KMS-11 (cell line): Measurements from ENCODE around the gene CNTN5.
"Not testable (repeated sequence)": the region's sequence is repeated elsewhere in the genome, so short reads cannot be mapped to it uniquely, and the experiment has no call there.

Experiments used
- H2AFZ ChIP-seq: fragments of 200-600 bp; sonication (generic); 2 replicates; pipeline ENCODE4 v1.6.1; 2016; ENCODE audit warnings: antibody characterized with exemption, mixed run types, low read depth
- H3K27ac ChIP-seq: fragments of 200-600 bp; sonication (generic); 2 replicates; pipeline ENCODE4 v1.6.1; 2016; ENCODE audit warnings: mild to moderate bottlenecking, mixed run types
- H3K27me3 ChIP-seq: fragments of 200-600 bp; sonication (generic); 2 replicates; pipeline ENCODE4 v1.6.1; 2017; ENCODE audit warnings: mild to moderate bottlenecking, low read depth, mixed run types, moderate library complexity; ENCODE audit not compliant: insufficient read depth
- H3K36me3 ChIP-seq: fragments of 200-600 bp; sonication (generic); 2 replicates; pipeline ENCODE4 v1.6.1; 2017; ENCODE audit warnings: mild to moderate bottlenecking, mixed run types; ENCODE audit not compliant: insufficient read depth
- H3K4me1 ChIP-seq: fragments of 200-600 bp; sonication (generic); 2 replicates; pipeline ENCODE4 v1.6.1; 2016; ENCODE audit warnings: mild to moderate bottlenecking, low read depth, mixed run types; ENCODE audit not compliant: poor library complexity, severe bottlenecking
- H3K4me2 ChIP-seq: fragments of 200-600 bp; sonication (generic); 2 replicates; pipeline ENCODE4 v1.7.0; 2016; ENCODE audit warnings: mild to moderate bottlenecking, mixed run types
- H3K4me3 ChIP-seq: fragments of 200-600 bp; sonication (generic); IDR thresholded peaks from 2 replicates; pipeline ENCODE4 v1.6.1; 2017; ENCODE audit warnings: low read depth, low read length, mixed read lengths; ENCODE audit not compliant: insufficient read depth
- H3K79me2 ChIP-seq: fragments of 200-600 bp; sonication (generic); 2 replicates; pipeline ENCODE4 v1.6.1; 2016; ENCODE audit warnings: low read depth, mixed run types; ENCODE audit not compliant: insufficient read depth
- H3K9ac ChIP-seq: fragments of 200-600 bp; sonication (generic); 2 replicates; pipeline ENCODE4 v1.6.1; 2016; ENCODE audit warnings: mild to moderate bottlenecking, mixed run types
- H4K20me1 ChIP-seq: fragments of 200-600 bp; sonication (generic); 2 replicates; pipeline ENCODE4 v1.6.1; 2016; ENCODE audit warnings: mild to moderate bottlenecking, mixed run types; ENCODE audit not compliant: insufficient read depth
- CTCF ChIP-seq: fragments of 200-600 bp; sonication (generic); conservative IDR thresholded peaks from 2 replicates; pipeline ENCODE4 v1.6.1; 2017; ENCODE audit warnings: low read depth, mild to moderate bottlenecking, antibody characterized with exemption, low read length, moderate library complexity, mixed read lengths

Gene CNTN5

GRCh38 chr11:100269516-100269915 is 1248.8 kb downstream of the CNTN5 start:
- H3K4me3 ChIP-seq, result no peak overlapping the region
- H2AFZ ChIP-seq, result no peak overlapping the region
- H3K79me2 ChIP-seq, result no peaks in the 10 kb centered on the region
- no peak overlapping the region for H3K9ac ChIP-seq
- no peaks in the 10 kb centered on the region for H4K20me1 ChIP-seq
- no peaks in the 10 kb centered on the region for H3K27me3 ChIP-seq
- H3K4me2 ChIP-seq, result no peak overlapping the region
- no peaks in the 10 kb centered on the region for H3K4me1 ChIP-seq
- H3K36me3 ChIP-seq, result no peaks in the 10 kb centered on the region
- TF ChIP-seq CTCF, result no peak
- no peak overlapping the region for H3K27ac ChIP-seq

GRCh38 chr11:100273066-100273815 is 1252.5 kb downstream of the CNTN5 start:
- Histone ChIP-seq H3K4me2 (no peak overlapping the region), H3K27me3 (no peaks in the 10 kb centered on the region), H3K9ac (no peak overlapping the region), H3K36me3 (no peaks in the 10 kb centered on the region), H3K79me2 (no peaks in the 10 kb centered on the region), H3K4me3 (no peak overlapping the region), H3K27ac (no peak overlapping the region), H2AFZ (no peak overlapping the region), H4K20me1 (no peaks in the 10 kb centered on the region), H3K4me1 (no peaks in the 10 kb centered on the region)
- TF ChIP-seq CTCF, result no peak

GRCh38 chr11:100274466-100274865 is 1253.7 kb downstream of the CNTN5 start:
- not testable (repeated sequence) for H3K27me3 ChIP-seq, H3K27ac ChIP-seq, H3K4me2 ChIP-seq, H3K4me1 ChIP-seq, H3K79me2 ChIP-seq, H3K9ac ChIP-seq, H4K20me1 ChIP-seq, H2AFZ ChIP-seq, H3K4me3 ChIP-seq, H3K36me3 ChIP-seq

- Histone ChIP-seq H3K27ac (no peak overlapping the region), H3K27me3 (no peaks in the 10 kb centered on the region), H3K4me2 (no peak overlapping the region), H2AFZ (no peak overlapping the region), H3K79me2 (no peaks in the 10 kb centered on the region), H4K20me1 (no peaks in the 10 kb centered on the region), H3K9ac (no peak overlapping the region), H3K4me1 (no peaks in the 10 kb centered on the region), H3K4me3 (no peak overlapping the region), H3K36me3 (no peaks in the 10 kb centered on the region)
- TF ChIP-seq CTCF, result no peak
These were observed 1274.0 kb downstream of the CNTN5 start for GRCh38 chr11:100294748-100295147.

GRCh38 chr11:100296051-100296679 is 1275.4 kb downstream of the CNTN5 start:
- Histone ChIP-seq H4K20me1 (no peaks in the 10 kb centered on the region), H3K4me3 (no peak overlapping the region), H3K36me3 (no peaks in the 10 kb centered on the region), H3K27me3 (no peaks in the 10 kb centered on the region), H3K79me2 (no peaks in the 10 kb centered on the region), H2AFZ (no peak overlapping the region), H3K27ac (no peak overlapping the region), H3K9ac (no peak overlapping the region), H3K4me2 (no peak overlapping the region), H3K4me1 (no peaks in the 10 kb centered on the region)
- no peak for TF ChIP-seq CTCF
